ENCODE measurements around the gene ATP6V0C.

The ATP6V0C gene

GRCh38 chr16:2474877-2475412 is 38.8 kb upstream of the ATP6V0C start, which contains the start of gene TBC1D24:
Gene TBC1D24, plus strand, starts transcription at chr16:2475127. Its CDS starts 21,022 bp downstream, at chr16:2496149.
- H4K12ac ChIP-seq (ENCODE audit: low read depth, low read length): peak within 1 kb of the TSS; percentile 96
- H3K9me3 ChIP-seq (ENCODE audit: insufficient read depth, low read depth, low read length): peaks cover 4% of the 10 kb centered on the region
- peak within 1 kb of the TSS; percentile 76 for H2AK5ac ChIP-seq (ENCODE audit: low read length)
- H4K8ac ChIP-seq (ENCODE audit: low read depth, low read length): peak within 1 kb of the TSS; percentile 98
- H3K4me3 ChIP-seq (ENCODE audit: low read depth, low read length): peak within 1 kb of the TSS; percentile 78
- H3K4me1 ChIP-seq (ENCODE audit: control insufficient read depth in 1 of 2, insufficient read depth in 2 of 2, low read length in 2 of 2): peaks cover 22 to 24% of the 10 kb centered on the region in 2 experiments
- H3K4me2 ChIP-seq (ENCODE audit: low read length): peak within 1 kb of the TSS; percentile 97
- no CpG with 5 or more reads among the region's 77 CpGs for WGBS (ENCODE audit: extremely low coverage, insufficient coverage, insufficient read length)
- peak within 1 kb of the TSS; percentile 98 for H3K18ac ChIP-seq (ENCODE audit: low read length)
- H2AFZ ChIP-seq (ENCODE audit: insufficient read depth, low read length, poor library complexity): peak within 1 kb of the TSS; percentile 98
- no peaks in the 10 kb centered on the region for H3K36me3 ChIP-seq (ENCODE audit: control insufficient read depth in 1 of 2, insufficient read depth in 2 of 2, low read length in 2 of 2)
- DNase-seq: peak; percentile 77 to 91
- peak within 1 kb of the TSS; percentile 87 for H3K9ac ChIP-seq (ENCODE audit: low read length)
- peak within 1 kb of the TSS; percentile 96 for H3K14ac ChIP-seq (ENCODE audit: low read length)
- H3K4ac ChIP-seq (ENCODE audit: low read depth, low read length): peak within 1 kb of the TSS; percentile 83
- H3K79me2 ChIP-seq (ENCODE audit: control insufficient read depth, insufficient read depth, low read length, poor library complexity): peaks cover 6% of the 10 kb centered on the region
- peak within 1 kb of the TSS; percentile 34 for H2BK12ac ChIP-seq (ENCODE audit: low read length)
- no peak within 1 kb of the TSS for H3K27ac ChIP-seq (ENCODE audit: low read depth, low read length)
- H2BK120ac ChIP-seq (ENCODE audit: insufficient read depth, low read length, poor library complexity): peak within 1 kb of the TSS; percentile 77
- peaks cover 39% of the 10 kb centered on the region for H3K27me3 ChIP-seq (ENCODE audit: insufficient read depth, low read length)
- H2BK5ac ChIP-seq (ENCODE audit: low read depth, low read length, poor library complexity): no peak within 1 kb of the TSS
- H4K91ac ChIP-seq (ENCODE audit: low read depth, low read length): peak within 1 kb of the TSS; percentile 97
- H3K23ac ChIP-seq (ENCODE audit: low read length): no peak within 1 kb of the TSS
- peaks cover 5% of the 10 kb centered on the region for H3K79me1 ChIP-seq (ENCODE audit: low read length)

DNA sequence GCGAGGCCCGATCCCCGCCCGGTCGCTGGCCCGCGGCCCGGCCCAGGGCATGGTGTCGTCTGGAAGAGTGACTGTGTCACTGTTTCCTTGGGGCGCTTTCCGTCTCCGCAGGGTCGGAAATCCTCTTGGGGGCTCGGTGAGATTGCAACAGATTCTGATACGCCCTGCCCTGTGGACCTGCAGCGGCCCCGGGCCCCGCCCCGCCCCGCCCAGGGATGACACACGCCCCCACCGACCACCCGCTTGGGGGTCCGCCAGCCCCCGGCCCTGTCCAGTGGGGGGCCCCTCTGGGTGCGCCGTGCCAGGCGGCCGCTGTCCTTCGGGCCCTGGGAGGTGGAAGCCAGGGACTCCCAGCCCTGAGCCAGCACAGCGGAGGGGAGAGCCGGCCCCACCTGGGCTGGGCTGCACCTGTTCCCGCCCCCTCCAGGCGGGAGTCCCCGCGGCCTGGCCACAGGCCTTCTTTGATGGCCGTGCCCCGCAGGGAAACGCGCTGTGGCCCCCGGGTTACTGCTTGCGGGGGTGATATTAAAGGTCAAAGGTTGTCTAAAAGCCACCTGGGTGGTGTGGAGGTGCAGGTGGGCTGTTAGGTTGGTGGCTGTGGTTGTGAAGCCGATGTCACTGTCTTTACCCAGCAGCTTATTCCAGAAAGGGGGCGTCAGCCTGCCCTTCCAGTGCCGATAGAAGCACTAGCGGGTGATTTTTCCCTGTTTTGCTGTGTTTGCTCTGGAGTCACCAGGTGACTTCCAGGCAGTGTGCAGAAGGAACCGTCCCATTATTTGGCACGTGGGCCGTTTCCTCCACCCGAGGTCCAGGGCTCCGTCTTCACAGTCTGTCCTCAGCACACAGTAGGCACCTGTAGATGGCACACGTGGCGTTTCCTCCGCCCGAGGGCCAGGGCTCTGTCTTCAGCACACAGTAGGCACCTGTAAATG is 38.1 kb upstream of the ATP6V0C start:
- Histone ChIP-seq H3K9ac (ENCODE audit: low read length) (peak overlapping the region; percentile 72), H2BK12ac (ENCODE audit: low read length) (no peak overlapping the region), H2AFZ (ENCODE audit: insufficient read depth, low read length, poor library complexity) (no peak overlapping the region), H3K27me3 (ENCODE audit: insufficient read depth, low read length) (peaks cover 31% of the 10 kb centered on the region), H3K18ac (ENCODE audit: low read length) (peak overlapping the region; percentile 29), H2BK5ac (ENCODE audit: low read depth, low read length, poor library complexity) (no peak overlapping the region), H3K9me3 (ENCODE audit: insufficient read depth, low read depth, low read length) (peaks cover 4% of the 10 kb centered on the region), H3K23ac (ENCODE audit: low read length) (no peak overlapping the region), H3K36me3 (ENCODE audit: control insufficient read depth in 1 of 2, insufficient read depth in 2 of 2, low read length in 2 of 2) (no peaks in the 10 kb centered on the region), H3K4me3 (ENCODE audit: low read depth, low read length) (peak overlapping the region; percentile 76), H4K91ac (ENCODE audit: low read depth, low read length) (peak overlapping the region; percentile 65), H3K79me2 (ENCODE audit: control insufficient read depth, insufficient read depth, low read length, poor library complexity) (peaks cover 6% of the 10 kb centered on the region), H3K27ac (ENCODE audit: low read depth, low read length) (no peak overlapping the region), H3K4me1 (ENCODE audit: control insufficient read depth in 1 of 2, insufficient read depth in 2 of 2, low read length in 2 of 2) (peaks cover 22 to 24% of the 10 kb centered on the region in 2 experiments), H3K4me2 (ENCODE audit: low read length) (peak overlapping the region; percentile 97), H4K12ac (ENCODE audit: low read depth, low read length) (peak overlapping the region; percentile 56), H3K79me1 (ENCODE audit: low read length) (peaks cover 5% of the 10 kb centered on the region), H2AK5ac (ENCODE audit: low read length) (no peak overlapping the region), H3K4ac (ENCODE audit: low read depth, low read length) (peak overlapping the region; percentile 4), H3K14ac (ENCODE audit: low read length) (peak overlapping the region; percentile 28), H4K8ac (ENCODE audit: low read depth, low read length) (peak overlapping the region; percentile 26), H2BK120ac (ENCODE audit: insufficient read depth, low read length, poor library complexity) (no peak overlapping the region)
- no CpG with 5 or more reads among the region's 55 CpGs for WGBS (ENCODE audit: extremely low coverage, insufficient coverage, insufficient read length)
- peak in 1 of 2 donors; percentile 50 for DNase-seq

DNA sequence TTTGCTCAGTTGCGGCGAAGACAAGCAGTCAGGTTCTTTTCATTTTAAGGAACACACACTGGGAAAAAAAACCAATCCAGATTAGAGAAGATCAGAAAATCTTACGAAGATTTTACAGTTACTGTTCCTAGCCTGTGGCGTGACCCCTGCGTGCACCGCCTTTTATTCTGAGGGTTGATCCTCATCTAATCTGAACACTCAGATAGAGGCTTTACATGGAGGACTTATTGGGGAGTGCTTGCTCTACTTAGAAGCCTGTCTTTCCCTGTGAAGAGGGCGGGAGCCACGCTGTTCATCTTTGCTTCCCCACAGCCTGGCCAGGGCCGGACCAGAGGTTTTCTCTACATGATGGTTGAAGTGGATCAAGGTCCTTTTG is 37.4 kb upstream of the ATP6V0C start:
- H2BK12ac ChIP-seq (ENCODE audit: low read length): no peak overlapping the region
- no peak overlapping the region for H3K4me3 ChIP-seq (ENCODE audit: low read depth, low read length)
- no peak overlapping the region for H4K91ac ChIP-seq (ENCODE audit: low read depth, low read length)
- peaks cover 5% of the 10 kb centered on the region for H3K79me1 ChIP-seq (ENCODE audit: low read length)
- no peak overlapping the region for H3K23ac ChIP-seq (ENCODE audit: low read length)
- H3K4ac ChIP-seq (ENCODE audit: low read depth, low read length): no peak overlapping the region
- H3K27ac ChIP-seq (ENCODE audit: low read depth, low read length): no peak overlapping the region
- H3K4me2 ChIP-seq (ENCODE audit: low read length): no peak overlapping the region
- no peak overlapping the region for H2AFZ ChIP-seq (ENCODE audit: insufficient read depth, low read length, poor library complexity)
- H2BK5ac ChIP-seq (ENCODE audit: low read depth, low read length, poor library complexity): no peak overlapping the region
- no peak overlapping the region for H3K14ac ChIP-seq (ENCODE audit: low read length)
- H4K8ac ChIP-seq (ENCODE audit: low read depth, low read length): no peak overlapping the region
- H3K36me3 ChIP-seq (ENCODE audit: control insufficient read depth in 1 of 2, insufficient read depth in 2 of 2, low read length in 2 of 2): no peaks in the 10 kb centered on the region
- H3K9ac ChIP-seq (ENCODE audit: low read length): no peak overlapping the region
- no peak overlapping the region for H3K18ac ChIP-seq (ENCODE audit: low read length)
- DNase-seq: no peak
- H3K79me2 ChIP-seq (ENCODE audit: control insufficient read depth, insufficient read depth, low read length, poor library complexity): peaks cover 6% of the 10 kb centered on the region
- H2BK120ac ChIP-seq (ENCODE audit: insufficient read depth, low read length, poor library complexity): no peak overlapping the region
- no CpG with 5 or more reads among the region's 9 CpGs for whole genome bisulfite sequencing (ENCODE audit: extremely low coverage, insufficient coverage, insufficient read length)
- no peak overlapping the region for H4K12ac ChIP-seq (ENCODE audit: low read depth, low read length)
- no peak overlapping the region for H2AK5ac ChIP-seq (ENCODE audit: low read length)
- peaks cover 28% of the 10 kb centered on the region for H3K27me3 ChIP-seq (ENCODE audit: insufficient read depth, low read length)
- H3K9me3 ChIP-seq (ENCODE audit: insufficient read depth, low read depth, low read length): peaks cover 4% of the 10 kb centered on the region
- H3K4me1 ChIP-seq (ENCODE audit: control insufficient read depth in 1 of 2, insufficient read depth in 2 of 2, low read length in 2 of 2): peaks cover 20 to 23% of the 10 kb centered on the region in 2 experiments

GRCh38 chr16:2476741-2477140 is 37.0 kb upstream of the ATP6V0C start:
- Histone ChIP-seq H3K9ac (ENCODE audit: low read length) (no peak overlapping the region), H3K79me1 (ENCODE audit: low read length) (peaks cover 5% of the 10 kb centered on the region), H3K79me2 (ENCODE audit: control insufficient read depth, insufficient read depth, low read length, poor library complexity) (peaks cover 6% of the 10 kb centered on the region), H3K4me1 (ENCODE audit: control insufficient read depth in 1 of 2, insufficient read depth in 2 of 2, low read length in 2 of 2) (peaks cover 16 to 19% of the 10 kb centered on the region in 2 experiments), H2AFZ (ENCODE audit: insufficient read depth, low read length, poor library complexity) (no peak overlapping the region), H4K12ac (ENCODE audit: low read depth, low read length) (no peak overlapping the region), H2BK12ac (ENCODE audit: low read length) (no peak overlapping the region), H2BK5ac (ENCODE audit: low read depth, low read length, poor library complexity) (no peak overlapping the region), H4K8ac (ENCODE audit: low read depth, low read length) (no peak overlapping the region), H3K4me3 (ENCODE audit: low read depth, low read length) (no peak overlapping the region), H3K27me3 (ENCODE audit: insufficient read depth, low read length) (peaks cover 24% of the 10 kb centered on the region), H3K36me3 (ENCODE audit: control insufficient read depth in 1 of 2, insufficient read depth in 2 of 2, low read length in 2 of 2) (no peaks in the 10 kb centered on the region), H3K4me2 (ENCODE audit: low read length) (no peak overlapping the region), H3K9me3 (ENCODE audit: insufficient read depth, low read depth, low read length) (peaks cover 4% of the 10 kb centered on the region), H2AK5ac (ENCODE audit: low read length) (no peak overlapping the region), H3K14ac (ENCODE audit: low read length) (no peak overlapping the region), H4K91ac (ENCODE audit: low read depth, low read length) (no peak overlapping the region), H2BK120ac (ENCODE audit: insufficient read depth, low read length, poor library complexity) (no peak overlapping the region), H3K18ac (ENCODE audit: low read length) (no peak overlapping the region), H3K23ac (ENCODE audit: low read length) (no peak overlapping the region), H3K27ac (ENCODE audit: low read depth, low read length) (no peak overlapping the region), H3K4ac (ENCODE audit: low read depth, low read length) (no peak overlapping the region)
- no peak for DNase-seq
- WGBS (ENCODE audit: extremely low coverage, insufficient coverage, insufficient read length): no CpG with 5 or more reads among the region's 3 CpGs

Data from trophoblast cell (in vitro differentiated cells and primary cell).